GM18870 (cell line): ENCODE results near the gene RNASE9.
"Not testable (repeated sequence)": the region's sequence is repeated elsewhere in the genome, so short reads cannot be mapped to it uniquely, and the experiment has no call there.

ENCODE experiments used
- ATAC-seq: cut with Tn5 transposase; IDR thresholded peaks from one replicate; pipeline ENCODE4 v1.9.1; 2021; ENCODE audit warnings: moderate library complexity; ENCODE audit not compliant: unreplicated experiment

The RNASE9 gene

GRCh38 chr14:20578325-20578724, 17.5 kb upstream of the RNASE9 start:
- no peak for ATAC-seq

GRCh38 chr14:20572382-20572990, 11.6 kb upstream of the RNASE9 start:
- not testable (repeated sequence) for ATAC-seq

DNA sequence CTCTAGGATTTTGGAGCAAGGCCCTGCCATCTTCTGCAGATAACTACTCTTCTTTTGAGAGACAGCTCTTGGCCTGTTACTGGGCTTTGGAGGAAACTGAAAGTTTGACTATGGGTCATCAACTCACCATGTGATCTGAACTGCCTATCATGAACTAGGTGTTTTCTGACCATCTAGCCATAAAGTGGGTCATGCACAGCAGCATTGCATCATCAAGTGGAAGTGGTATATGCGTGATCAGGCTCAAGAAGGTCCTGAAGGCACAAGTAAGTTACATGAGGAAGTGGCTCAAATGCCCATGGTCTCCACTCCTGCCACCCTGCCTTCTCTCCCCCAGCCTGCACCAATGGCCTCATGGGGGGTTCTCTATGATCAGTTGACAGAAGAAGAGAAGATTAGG, 9.9 kb upstream of the RNASE9 start:
- ATAC-seq, result not testable (repeated sequence)

DNA sequence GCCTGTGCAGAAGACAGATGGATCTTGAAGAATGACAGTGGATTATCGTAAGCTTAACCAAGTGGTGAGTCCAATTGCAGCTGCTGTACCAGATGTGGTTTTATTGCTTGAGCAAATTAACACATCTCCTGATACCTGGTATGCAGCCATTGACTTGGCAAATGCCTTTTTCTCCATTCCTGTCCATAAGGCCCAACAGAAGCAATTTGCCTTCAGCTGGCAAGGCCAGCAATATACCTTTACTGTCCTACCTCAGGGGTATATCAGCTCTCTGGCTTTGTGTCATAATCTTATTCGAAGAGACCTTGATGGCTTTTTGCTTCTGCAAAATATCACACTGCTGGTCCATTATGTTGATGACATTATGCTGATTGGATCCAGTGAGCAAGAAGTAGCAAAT, 9.0 kb upstream of the RNASE9 start:
- ATAC-seq, result not testable (repeated sequence)

DNA sequence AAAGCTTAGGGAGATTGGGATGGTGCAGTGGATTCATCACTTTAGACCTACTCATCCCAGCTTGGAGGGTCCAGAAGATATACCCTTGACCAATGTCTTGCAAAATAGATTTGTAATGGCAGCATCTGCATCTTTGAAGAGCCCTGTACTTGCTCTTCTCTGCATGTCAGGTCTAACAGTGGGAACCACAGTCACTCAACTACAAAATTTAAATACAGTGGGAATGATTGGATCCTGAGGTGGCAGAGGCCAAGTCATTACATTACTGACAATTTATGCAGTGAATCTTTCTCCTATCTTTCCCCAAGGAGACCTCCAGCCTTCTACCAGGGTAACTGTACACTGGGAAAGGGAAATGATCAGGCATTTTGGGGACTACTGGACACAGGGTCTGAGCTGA, 8.2 kb upstream of the RNASE9 start:
- ATAC-seq, result no peak

DNA sequence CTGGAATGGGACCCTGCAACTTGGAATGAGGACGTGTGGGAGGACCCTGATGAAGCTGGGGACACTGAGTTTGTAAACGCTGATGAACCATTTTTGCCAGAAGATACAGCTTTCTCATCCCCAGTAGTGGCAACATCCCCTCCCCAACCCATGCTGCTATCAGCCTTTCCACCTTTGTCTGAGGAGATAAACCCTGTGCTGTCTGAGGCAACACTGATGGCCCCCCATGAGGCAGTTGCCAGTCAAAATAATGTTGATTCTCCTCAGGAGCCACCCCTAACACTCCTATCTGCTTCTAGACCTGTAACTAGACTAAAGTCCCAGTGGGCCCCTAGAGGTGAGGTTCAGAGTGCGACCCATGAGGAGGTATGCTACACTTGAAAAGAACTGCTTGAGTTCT, 7.5 kb upstream of the RNASE9 start:
- no peak for ATAC-seq

GRCh38 chr14:20567199-20567598, 6.4 kb upstream of the RNASE9 start:
- ATAC-seq, result not testable (repeated sequence)

- no peak for ATAC-seq
Measured at GRCh38 chr14:20564501-20564997, 3.7 kb upstream of the RNASE9 start.

- no peak for ATAC-seq
Measured at GRCh38 chr14:20563971-20564370, 3.1 kb upstream of the RNASE9 start.

DNA sequence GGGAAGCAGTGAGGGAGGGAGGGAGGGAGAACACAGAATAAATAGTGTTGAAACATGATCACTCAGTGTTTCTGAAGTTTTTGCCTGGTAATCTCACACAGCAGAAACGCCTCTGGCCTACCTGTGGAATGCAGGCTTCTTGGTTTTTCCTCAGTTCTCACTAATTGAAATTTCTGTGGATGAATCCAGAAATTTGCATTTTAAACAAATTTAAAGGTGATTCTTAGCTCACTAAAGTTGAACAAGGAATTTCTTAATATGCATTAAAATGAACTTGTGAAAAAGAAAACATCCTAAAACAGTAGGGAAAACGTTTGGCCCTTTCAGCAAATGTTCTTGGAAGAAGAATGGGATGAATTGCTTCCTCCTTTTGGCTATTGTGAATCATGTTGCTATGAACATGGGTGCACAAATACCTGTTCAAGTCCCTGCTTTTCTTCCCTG, 1.4 kb downstream of the RNASE9 start:
- no peak for ATAC-seq

DNA sequence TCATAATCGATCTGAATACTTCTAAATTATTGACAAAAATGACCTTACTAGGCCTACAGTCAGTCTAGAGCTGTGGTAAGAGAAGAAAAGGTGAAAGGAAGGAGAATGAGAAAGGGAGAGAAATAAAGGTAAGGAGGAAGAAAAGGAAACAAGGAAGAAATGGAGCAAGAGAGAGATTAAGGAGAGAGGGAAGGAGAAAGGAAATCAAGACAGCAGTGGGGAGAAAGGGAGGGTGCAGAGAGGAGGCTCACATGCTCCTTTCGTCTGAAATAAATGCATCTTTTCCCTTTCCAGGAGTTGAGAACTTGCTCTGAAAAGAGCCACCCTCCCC, 3.7 kb downstream of the RNASE9 start:
- no peak for ATAC-seq

DNA sequence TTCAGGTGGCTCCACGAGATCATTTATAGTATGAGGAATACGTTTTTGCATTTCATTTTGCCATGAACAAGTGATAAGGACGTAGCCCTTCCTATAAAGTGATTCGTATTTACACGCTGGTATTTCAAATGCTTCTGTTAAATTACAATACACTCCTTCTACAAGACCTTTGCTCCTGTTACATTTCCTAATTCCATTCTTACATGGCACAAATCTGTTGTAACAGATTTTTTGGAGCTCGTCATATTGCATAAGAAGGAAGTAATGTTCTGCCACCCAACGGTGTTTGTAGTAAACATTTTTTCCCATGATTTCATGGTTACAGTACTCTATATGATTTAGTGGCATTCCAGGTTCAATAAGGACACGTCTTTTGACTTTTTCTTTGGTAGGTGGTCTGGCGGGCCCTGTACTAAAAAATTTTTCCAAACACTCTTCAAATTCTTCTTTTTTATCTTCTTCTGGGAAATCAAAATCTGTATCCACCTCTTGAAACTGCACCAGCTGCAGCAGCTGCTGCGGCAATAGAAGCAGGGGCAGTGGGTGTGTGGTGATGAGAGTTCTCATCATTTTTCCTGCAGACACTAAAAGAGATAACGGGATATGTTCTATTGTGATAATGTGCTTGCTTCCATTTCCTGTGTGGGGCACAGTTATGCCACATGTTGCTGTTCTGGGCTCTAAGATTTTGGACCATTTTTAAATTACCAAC, 4.2 kb downstream of the RNASE9 start:
- no peak for ATAC-seq

GRCh38 chr14:20555845-20556244, 5.0 kb downstream of the RNASE9 start:
- ATAC-seq, result no peak

GRCh38 chr14:20553024-20553423, 7.8 kb downstream of the RNASE9 start:
- no peak for ATAC-seq

DNA sequence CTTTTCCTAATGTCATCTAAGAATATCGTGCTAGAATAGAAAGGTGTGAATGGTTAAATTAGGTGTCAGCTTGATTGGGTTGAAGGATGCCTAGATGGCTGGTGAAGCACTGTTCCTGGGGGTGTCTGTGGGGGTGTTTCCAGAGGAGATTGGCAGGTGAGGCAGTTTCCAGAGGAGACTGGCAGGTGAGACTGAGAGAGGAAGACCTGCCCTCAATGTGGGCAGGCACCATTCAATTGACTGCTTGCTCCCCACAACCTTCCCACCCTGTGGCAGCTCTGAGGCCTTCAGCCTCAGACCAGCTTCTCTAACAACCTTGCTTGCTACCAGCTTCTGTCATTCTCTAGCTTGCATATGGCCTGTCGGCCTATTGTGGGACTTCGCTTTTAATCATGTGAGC, 9.2 kb downstream of the RNASE9 start:
- ATAC-seq, result no peak

DNA sequence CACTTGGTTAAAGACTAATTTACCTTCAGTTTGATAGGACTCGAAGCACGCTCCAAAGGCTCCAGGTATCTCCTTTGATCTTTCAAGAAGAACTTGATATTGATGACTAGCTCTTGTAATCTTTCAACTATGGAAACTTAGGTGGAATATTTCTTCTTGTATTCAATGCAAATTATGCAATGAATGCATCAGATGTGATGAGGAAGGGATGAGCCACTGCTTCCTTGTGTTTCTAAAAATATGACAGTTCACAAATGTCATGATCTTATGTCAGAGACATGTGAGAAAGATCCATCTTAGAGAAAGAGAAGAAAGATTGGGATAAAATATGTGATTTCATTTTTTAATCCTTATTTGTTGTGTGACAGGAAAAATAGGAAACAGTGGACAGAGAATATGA, 9.9 kb downstream of the RNASE9 start:
- no peak for ATAC-seq

GRCh38 chr14:20548414-20549158, 12.3 kb downstream of the RNASE9 start:
- ATAC-seq, result no peak

GRCh38 chr14:20546877-20547276, 14.0 kb downstream of the RNASE9 start:
- no peak for ATAC-seq

DNA sequence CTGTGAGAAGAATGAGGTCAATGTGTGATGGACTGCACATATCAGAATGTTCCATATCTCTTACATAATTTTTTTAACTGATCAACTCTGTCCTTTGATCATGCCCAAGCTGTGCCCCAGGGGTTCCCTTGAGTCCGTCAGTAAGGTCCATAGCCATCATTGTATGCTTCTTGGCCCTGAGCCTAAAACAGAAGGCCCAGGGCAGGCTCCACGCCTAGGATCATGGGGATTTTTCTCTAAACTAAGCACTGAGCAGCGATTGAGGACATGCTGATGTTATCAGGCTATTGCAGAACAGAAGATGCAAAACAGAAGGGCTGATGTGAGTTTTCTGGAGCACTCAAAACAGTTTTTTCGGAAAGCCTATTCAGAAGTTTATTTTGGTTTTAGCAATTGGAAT, 20.9 kb downstream of the RNASE9 start:
- no peak for ATAC-seq

GRCh38 chr14:20530771-20531571, 29.9 kb downstream of the RNASE9 start:
- no peak for ATAC-seq

GRCh38 chr14:20529806-20530205, 31.0 kb downstream of the RNASE9 start:
- no peak for ATAC-seq
